Measurements from ENCODE around the gene TMEM205.

GRCh38 chr19:11378319-11379189 is 32.5 kb upstream of the TMEM205 start:
- TF ChIP-seq POLR2AphosphoS5 (IDR thresholded peaks at IDR 0.05) (no peak), EP300 (IDR thresholded peaks at IDR 0.05) (no peak), POLR2A (IDR thresholded peaks at IDR 0.05) (no peak)
- TF ChIP-seq, protein P1, sequence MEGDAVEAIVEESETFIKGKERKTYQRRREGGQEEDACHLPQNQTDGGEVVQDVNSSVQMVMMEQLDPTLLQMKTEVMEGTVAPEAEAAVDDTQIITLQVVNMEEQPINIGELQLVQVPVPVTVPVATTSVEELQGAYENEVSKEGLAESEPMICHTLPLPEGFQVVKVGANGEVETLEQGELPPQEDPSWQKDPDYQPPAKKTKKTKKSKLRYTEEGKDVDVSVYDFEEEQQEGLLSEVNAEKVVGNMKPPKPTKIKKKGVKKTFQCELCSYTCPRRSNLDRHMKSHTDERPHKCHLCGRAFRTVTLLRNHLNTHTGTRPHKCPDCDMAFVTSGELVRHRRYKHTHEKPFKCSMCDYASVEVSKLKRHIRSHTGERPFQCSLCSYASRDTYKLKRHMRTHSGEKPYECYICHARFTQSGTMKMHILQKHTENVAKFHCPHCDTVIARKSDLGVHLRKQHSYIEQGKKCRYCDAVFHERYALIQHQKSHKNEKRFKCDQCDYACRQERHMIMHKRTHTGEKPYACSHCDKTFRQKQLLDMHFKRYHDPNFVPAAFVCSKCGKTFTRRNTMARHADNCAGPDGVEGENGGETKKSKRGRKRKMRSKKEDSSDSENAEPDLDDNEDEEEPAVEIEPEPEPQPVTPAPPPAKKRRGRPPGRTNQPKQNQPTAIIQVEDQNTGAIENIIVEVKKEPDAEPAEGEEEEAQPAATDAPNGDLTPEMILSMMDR (IDR thresholded peaks at IDR 0.05), result peak in 3 of 4 experiments; percentile 33 to 61 (median 40)

All from gastroesophageal sphincter (tissue), 3 donors.